ENCODE measurements around the gene XRCC4.
A peak's percentile ranks its signal among the peaks of the same experiment; 100 is the strongest.

The XRCC4 gene

GRCh38 chr5:83077662-83078261 lies 415 bp downstream of the XRCC4 start:
- Histone ChIP-seq H3K36me3 (ENCODE audit: insufficient read depth, low read length) (no peaks in the 10 kb centered on the region), H3K9ac (ENCODE audit: low read depth, low read length) (peak overlapping the region; percentile 92), H3K4me2 (ENCODE audit: low read length) (peak overlapping the region; percentile 81), H3K27me3 (ENCODE audit: control insufficient read depth, insufficient read depth, low read length) (no peaks in the 10 kb centered on the region), H3K4me3 (ENCODE audit: low read length) (peak overlapping the region; percentile 86), H3K9me3 (replicated peaks; ENCODE audit: low read length) (no peaks in the 10 kb centered on the region), H3K4me1 (ENCODE audit: control insufficient read depth, insufficient read depth, low read length) (peaks cover 14% of the 10 kb centered on the region)

GRCh38 chr5:83082750-83083149 lies 5.4 kb downstream of the XRCC4 start:
- Histone ChIP-seq H3K9me3 (replicated peaks; ENCODE audit: low read length) (no peaks in the 10 kb centered on the region), H3K4me2 (ENCODE audit: low read length) (no peak overlapping the region), H3K4me1 (ENCODE audit: control insufficient read depth, insufficient read depth, low read length) (peaks cover 7% of the 10 kb centered on the region), H3K9ac (ENCODE audit: low read depth, low read length) (no peak overlapping the region), H3K4me3 (ENCODE audit: low read length) (no peak overlapping the region), H3K27me3 (ENCODE audit: control insufficient read depth, insufficient read depth, low read length) (no peaks in the 10 kb centered on the region), H3K36me3 (ENCODE audit: insufficient read depth, low read length) (no peaks in the 10 kb centered on the region)

- Histone ChIP-seq H3K9me3 (replicated peaks; ENCODE audit: low read length) (no peaks in the 10 kb centered on the region), H3K4me1 (ENCODE audit: control insufficient read depth, insufficient read depth, low read length) (no peaks in the 10 kb centered on the region), H3K36me3 (ENCODE audit: insufficient read depth, low read length) (no peaks in the 10 kb centered on the region), H3K27me3 (ENCODE audit: control insufficient read depth, insufficient read depth, low read length) (no peaks in the 10 kb centered on the region), H3K4me3 (ENCODE audit: low read length) (no peak overlapping the region), H3K4me2 (ENCODE audit: low read length) (no peak overlapping the region), H3K9ac (ENCODE audit: low read depth, low read length) (no peak overlapping the region)
Measured at GRCh38 chr5:83084336-83084735, 7.0 kb downstream of the XRCC4 start.

GRCh38 chr5:83085106-83085505 lies 7.8 kb downstream of the XRCC4 start:
- no peaks in the 10 kb centered on the region for H3K27me3 ChIP-seq (ENCODE audit: control insufficient read depth, insufficient read depth, low read length)
- H3K4me3 ChIP-seq (ENCODE audit: low read length) = no peak overlapping the region
- H3K9me3 ChIP-seq (replicated peaks; ENCODE audit: low read length) = no peaks in the 10 kb centered on the region
- H3K4me2 ChIP-seq (ENCODE audit: low read length) = no peak overlapping the region
- H3K4me1 ChIP-seq (ENCODE audit: control insufficient read depth, insufficient read depth, low read length) = no peaks in the 10 kb centered on the region
- no peak overlapping the region for H3K9ac ChIP-seq (ENCODE audit: low read depth, low read length)
- H3K36me3 ChIP-seq (ENCODE audit: insufficient read depth, low read length) = no peaks in the 10 kb centered on the region

GRCh38 chr5:83090169-83090568 lies 12.8 kb downstream of the XRCC4 start:
- Histone ChIP-seq H3K4me3 (ENCODE audit: low read length) (no peak overlapping the region), H3K9ac (ENCODE audit: low read depth, low read length) (no peak overlapping the region), H3K36me3 (ENCODE audit: insufficient read depth, low read length) (no peaks in the 10 kb centered on the region), H3K4me2 (ENCODE audit: low read length) (no peak overlapping the region), H3K27me3 (ENCODE audit: control insufficient read depth, insufficient read depth, low read length) (no peaks in the 10 kb centered on the region), H3K4me1 (ENCODE audit: control insufficient read depth, insufficient read depth, low read length) (no peaks in the 10 kb centered on the region), H3K9me3 (replicated peaks; ENCODE audit: low read length) (no peaks in the 10 kb centered on the region)

- Histone ChIP-seq H3K9ac (ENCODE audit: low read depth, low read length) (no peak overlapping the region), H3K4me2 (ENCODE audit: low read length) (no peak overlapping the region), H3K27me3 (ENCODE audit: control insufficient read depth, insufficient read depth, low read length) (no peaks in the 10 kb centered on the region), H3K4me1 (ENCODE audit: control insufficient read depth, insufficient read depth, low read length) (peaks cover 22% of the 10 kb centered on the region), H3K36me3 (ENCODE audit: insufficient read depth, low read length) (no peaks in the 10 kb centered on the region), H3K4me3 (ENCODE audit: low read length) (no peak overlapping the region), H3K9me3 (replicated peaks; ENCODE audit: low read length) (no peaks in the 10 kb centered on the region)
Measured at GRCh38 chr5:83092619-83093018, 15.3 kb downstream of the XRCC4 start.

GRCh38 chr5:83093692-83094091 lies 16.3 kb downstream of the XRCC4 start:
- H3K36me3 ChIP-seq (ENCODE audit: insufficient read depth, low read length) = no peaks in the 10 kb centered on the region
- no peak overlapping the region for H3K4me2 ChIP-seq (ENCODE audit: low read length)
- H3K9me3 ChIP-seq (replicated peaks; ENCODE audit: low read length) = no peaks in the 10 kb centered on the region

GRCh38 chr5:83095163-83095956 lies 18.0 kb downstream of the XRCC4 start:
- no peak overlapping the region for H3K9ac ChIP-seq (ENCODE audit: low read depth, low read length)
- H3K4me2 ChIP-seq (ENCODE audit: low read length) = no peak overlapping the region
- H3K36me3 ChIP-seq (ENCODE audit: insufficient read depth, low read length) = no peaks in the 10 kb centered on the region
- H3K4me3 ChIP-seq (ENCODE audit: low read length) = no peak overlapping the region
- H3K4me1 ChIP-seq (ENCODE audit: control insufficient read depth, insufficient read depth, low read length) = peaks cover 31% of the 10 kb centered on the region
- no peaks in the 10 kb centered on the region for H3K27me3 ChIP-seq (ENCODE audit: control insufficient read depth, insufficient read depth, low read length)
- H3K9me3 ChIP-seq (replicated peaks; ENCODE audit: low read length) = no peaks in the 10 kb centered on the region

More at GRCh38 chr5:83093692-83094091, 16.3 kb downstream of the XRCC4 start:
- H3K4me3 ChIP-seq (ENCODE audit: low read length) = no peak overlapping the region
- peaks cover 31% of the 10 kb centered on the region for H3K4me1 ChIP-seq (ENCODE audit: control insufficient read depth, insufficient read depth, low read length)
- H3K9ac ChIP-seq (ENCODE audit: low read depth, low read length) = no peak overlapping the region
- H3K27me3 ChIP-seq (ENCODE audit: control insufficient read depth, insufficient read depth, low read length) = no peaks in the 10 kb centered on the region

- H3K4me2 ChIP-seq (ENCODE audit: low read length) = peak overlapping the region; percentile 25
- H3K9me3 ChIP-seq (replicated peaks; ENCODE audit: low read length) = no peaks in the 10 kb centered on the region
- H3K9ac ChIP-seq (ENCODE audit: low read depth, low read length) = no peak overlapping the region
- peak overlapping the region; percentile 14 for H3K4me3 ChIP-seq (ENCODE audit: low read length)
- no peaks in the 10 kb centered on the region for H3K27me3 ChIP-seq (ENCODE audit: control insufficient read depth, insufficient read depth, low read length)
- H3K4me1 ChIP-seq (ENCODE audit: control insufficient read depth, insufficient read depth, low read length) = peaks cover 31% of the 10 kb centered on the region
- no peaks in the 10 kb centered on the region for H3K36me3 ChIP-seq (ENCODE audit: insufficient read depth, low read length)
Measured at GRCh38 chr5:83095957-83096539, 18.7 kb downstream of the XRCC4 start.

GRCh38 chr5:83096660-83097339 lies 19.5 kb downstream of the XRCC4 start:
- Histone ChIP-seq H3K4me1 (ENCODE audit: control insufficient read depth, insufficient read depth, low read length) (peaks cover 31% of the 10 kb centered on the region), H3K27me3 (ENCODE audit: control insufficient read depth, insufficient read depth, low read length) (no peaks in the 10 kb centered on the region), H3K4me3 (ENCODE audit: low read length) (no peak overlapping the region), H3K9me3 (replicated peaks; ENCODE audit: low read length) (no peaks in the 10 kb centered on the region), H3K36me3 (ENCODE audit: insufficient read depth, low read length) (no peaks in the 10 kb centered on the region), H3K9ac (ENCODE audit: low read depth, low read length) (no peak overlapping the region), H3K4me2 (ENCODE audit: low read length) (no peak overlapping the region)

GRCh38 chr5:83097689-83098231 lies 20.4 kb downstream of the XRCC4 start:
- H3K9ac ChIP-seq (ENCODE audit: low read depth, low read length) = peak overlapping the region; percentile 16
- H3K9me3 ChIP-seq (replicated peaks; ENCODE audit: low read length) = no peaks in the 10 kb centered on the region
- no peaks in the 10 kb centered on the region for H3K36me3 ChIP-seq (ENCODE audit: insufficient read depth, low read length)
- H3K4me3 ChIP-seq (ENCODE audit: low read length) = no peak overlapping the region
- H3K4me1 ChIP-seq (ENCODE audit: control insufficient read depth, insufficient read depth, low read length) = peaks cover 31% of the 10 kb centered on the region
- H3K4me2 ChIP-seq (ENCODE audit: low read length) = peak overlapping the region; percentile 53
- no peaks in the 10 kb centered on the region for H3K27me3 ChIP-seq (ENCODE audit: control insufficient read depth, insufficient read depth, low read length)
